Fibroblast of villous mesenchyme (primary cell): Measurements from ENCODE around the gene CDH26. TPM values are rescaled to one million over a fixed set of nuclear protein-coding genes. Genes with fewer than 3 reads are reported as not detected.

Experiments
- DNase-seq: peaks from one replicate; pipeline ENCODE4 v3.0.0-alpha.2; 2010; ENCODE audit warnings: low read depth
- H3K4me3 ChIP-seq: 2 replicates; pipeline ENCODE4 v1.5.1; 2011; ENCODE audit warnings: low read depth, mild to moderate bottlenecking, low read length
- total RNA-seq: library from RNA; depleted of rRNA; stranded (reverse); fragments of >200 nt; gene quantifications from 2 replicates; pipeline ENCODE4 v1.2.3, GENCODE V29; 2012
- TF ChIP-seq, protein P1 (sequence below): IDR thresholded peaks from 2 replicates; pipeline ENCODE4 v1.5.1; 2012; ENCODE audit warnings: low read depth, mild to moderate bottlenecking, low read length; ENCODE audit not compliant: insufficient read depth

Gene CDH26
- total RNA-seq, result 0.32 and 0.86 TPM in 2 replicates

DNA sequence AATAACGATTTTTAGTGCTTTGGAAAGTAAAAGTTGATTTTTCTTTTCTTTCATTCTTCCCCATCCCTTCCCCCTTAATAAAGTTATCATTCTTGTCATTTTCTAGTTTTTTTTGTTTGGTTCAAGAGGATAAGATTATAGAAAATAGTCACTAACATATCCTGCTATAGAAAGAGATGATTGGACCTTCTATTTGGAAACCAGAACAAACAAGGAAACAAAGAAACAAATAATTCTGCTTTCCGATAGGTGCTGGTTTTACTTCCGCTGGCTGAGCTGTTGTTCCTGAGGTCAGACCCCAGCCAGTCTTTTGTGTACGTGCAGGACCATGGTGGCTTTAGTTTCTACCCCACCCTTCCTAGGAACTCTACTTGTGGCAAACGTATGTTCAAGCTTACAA lies at the start of gene CDH26:
TSS of gene CDH26 (plus strand) at position 301 of the 400 bp plus-strand sequence. CDS start 304 bp downstream, outside the sequence.
- H3K4me3 ChIP-seq, result no peak within 1 kb of the TSS
- DNase-seq, result no peak
- TF ChIP-seq, protein P1, sequence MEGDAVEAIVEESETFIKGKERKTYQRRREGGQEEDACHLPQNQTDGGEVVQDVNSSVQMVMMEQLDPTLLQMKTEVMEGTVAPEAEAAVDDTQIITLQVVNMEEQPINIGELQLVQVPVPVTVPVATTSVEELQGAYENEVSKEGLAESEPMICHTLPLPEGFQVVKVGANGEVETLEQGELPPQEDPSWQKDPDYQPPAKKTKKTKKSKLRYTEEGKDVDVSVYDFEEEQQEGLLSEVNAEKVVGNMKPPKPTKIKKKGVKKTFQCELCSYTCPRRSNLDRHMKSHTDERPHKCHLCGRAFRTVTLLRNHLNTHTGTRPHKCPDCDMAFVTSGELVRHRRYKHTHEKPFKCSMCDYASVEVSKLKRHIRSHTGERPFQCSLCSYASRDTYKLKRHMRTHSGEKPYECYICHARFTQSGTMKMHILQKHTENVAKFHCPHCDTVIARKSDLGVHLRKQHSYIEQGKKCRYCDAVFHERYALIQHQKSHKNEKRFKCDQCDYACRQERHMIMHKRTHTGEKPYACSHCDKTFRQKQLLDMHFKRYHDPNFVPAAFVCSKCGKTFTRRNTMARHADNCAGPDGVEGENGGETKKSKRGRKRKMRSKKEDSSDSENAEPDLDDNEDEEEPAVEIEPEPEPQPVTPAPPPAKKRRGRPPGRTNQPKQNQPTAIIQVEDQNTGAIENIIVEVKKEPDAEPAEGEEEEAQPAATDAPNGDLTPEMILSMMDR, result no peak

DNA sequence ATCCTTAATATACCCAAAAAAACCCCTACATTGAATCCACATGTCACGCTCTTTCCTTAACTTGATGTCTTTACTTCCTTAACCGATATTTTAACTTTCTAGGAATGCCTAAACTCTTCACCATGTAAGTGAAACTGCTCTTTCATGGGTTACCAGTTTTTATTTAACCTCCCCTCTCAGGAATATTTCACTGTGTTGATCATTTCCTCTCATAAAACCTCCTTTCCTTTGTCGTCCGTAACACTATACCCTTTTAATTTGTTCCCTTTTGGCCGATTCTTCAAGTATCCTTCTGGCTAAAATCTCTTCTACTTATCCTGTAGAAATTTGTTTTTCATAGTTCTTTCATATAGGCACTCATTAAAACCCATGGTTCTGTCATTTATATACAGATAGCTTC lies 49.4 kb upstream of the CDH26 start:
- no peak overlapping the region for H3K4me3 ChIP-seq
- TF ChIP-seq, protein P1, result no peak
- DNase-seq, result no peak

DNA sequence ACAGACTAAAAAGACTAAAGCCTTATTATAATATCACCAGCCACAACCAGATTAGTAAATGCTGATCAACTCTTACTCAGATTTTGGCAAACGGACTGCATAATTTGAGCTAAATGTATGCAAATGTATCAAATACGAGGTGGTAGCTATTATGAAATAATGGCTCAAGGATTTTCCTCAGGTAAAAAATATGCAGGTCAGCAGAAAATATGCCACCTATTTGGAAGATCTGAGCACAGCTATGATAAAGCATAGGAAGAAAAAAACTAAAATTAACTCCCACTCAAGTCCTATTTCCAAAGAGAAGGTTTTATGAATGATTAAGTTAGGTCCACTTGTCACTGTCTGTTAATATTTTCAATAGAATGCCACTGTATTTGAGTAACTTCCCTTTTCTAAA lies 47.2 kb upstream of the CDH26 start:
- H3K4me3 ChIP-seq, result no peak overlapping the region
- no peak for DNase-seq
- TF ChIP-seq, protein P1, result no peak

DNA sequence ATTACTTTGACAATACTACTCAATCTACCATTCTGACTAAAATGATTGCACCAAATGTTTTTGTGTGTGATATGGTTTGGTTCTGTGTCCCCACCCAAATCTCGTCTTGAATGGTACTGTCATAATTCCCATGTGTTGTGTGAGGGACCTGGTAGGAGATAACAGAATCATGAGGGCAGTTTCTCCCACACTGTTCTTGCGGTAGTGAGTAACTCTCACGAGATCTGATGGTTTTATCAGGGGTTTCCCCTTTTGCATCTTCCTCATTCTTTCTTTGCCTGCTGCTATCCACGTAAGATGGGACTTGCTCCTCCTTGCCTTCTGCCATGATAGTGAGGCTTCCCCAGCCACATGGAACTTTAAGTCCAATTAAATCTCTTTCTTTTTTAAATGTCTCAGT lies 45.6 kb upstream of the CDH26 start:
- no peak overlapping the region for H3K4me3 ChIP-seq
- no peak for DNase-seq
- TF ChIP-seq, protein P1, result no peak

DNA sequence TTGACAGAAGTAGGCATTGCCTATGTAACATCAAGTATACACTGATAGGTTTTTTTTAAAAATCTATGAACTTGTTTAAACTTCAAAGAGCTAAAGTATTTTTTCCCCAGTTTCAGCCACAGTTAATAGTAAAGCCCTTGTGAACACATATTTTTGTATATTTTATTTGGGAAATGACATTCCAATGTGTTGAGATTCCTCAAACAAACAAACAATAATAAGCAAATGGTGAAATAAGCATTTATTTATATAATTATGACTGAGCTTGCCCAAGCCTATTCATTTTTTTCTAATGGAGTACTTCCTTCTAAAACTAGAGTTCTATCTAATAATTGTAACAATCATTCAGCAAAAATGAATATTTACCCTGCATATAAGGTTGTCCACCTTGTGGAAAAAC lies 37.3 kb upstream of the CDH26 start:
- DNase-seq, result no peak
- no peak overlapping the region for H3K4me3 ChIP-seq
- TF ChIP-seq, protein P1, result no peak

DNA sequence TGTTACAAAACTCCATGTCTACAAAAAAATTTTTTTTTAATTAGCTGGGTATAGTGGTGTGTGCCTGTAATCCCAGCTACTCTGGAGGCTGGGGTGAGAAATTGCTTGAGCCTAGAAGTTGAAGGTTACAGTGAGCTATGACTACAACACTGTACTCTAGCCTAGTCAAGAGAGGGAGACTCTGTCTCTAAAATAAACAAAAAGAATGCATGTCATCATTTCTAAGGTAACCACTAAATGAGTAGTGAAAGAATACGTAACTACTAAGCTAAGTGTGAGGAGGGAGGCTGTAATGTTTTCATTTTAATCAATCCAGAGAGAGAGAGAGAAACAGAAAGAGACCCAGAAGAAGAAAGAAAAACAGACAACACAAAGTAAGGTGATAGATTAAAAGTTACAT lies 34.7 kb upstream of the CDH26 start:
- no peak overlapping the region for H3K4me3 ChIP-seq
- TF ChIP-seq, protein P1, result no peak
- no peak for DNase-seq

DNA sequence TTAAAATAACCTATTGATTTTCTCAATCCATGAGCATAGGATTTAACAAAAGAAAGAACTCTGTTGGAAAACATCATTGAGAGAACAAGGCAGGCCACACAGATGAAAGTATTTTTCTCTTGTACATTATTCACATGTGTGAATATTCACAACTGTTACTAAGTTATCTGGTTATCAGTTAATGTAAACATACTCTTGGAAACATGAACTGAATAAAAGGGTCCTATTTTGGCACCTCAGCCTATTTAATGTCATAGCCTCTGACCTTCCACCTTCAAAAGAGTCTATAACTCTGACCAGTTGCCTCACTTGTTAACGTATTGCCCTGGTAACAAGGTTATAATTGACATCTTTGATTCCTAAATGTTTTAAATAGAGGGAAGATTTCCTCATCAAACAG lies 32.9 kb upstream of the CDH26 start:
- DNase-seq, result no peak
- TF ChIP-seq, protein P1, result no peak
- H3K4me3 ChIP-seq, result no peak overlapping the region
